Vagina (tissue), 2 donors: Measurements from ENCODE around the gene FAM186B. TPM values are rescaled to one million over a fixed set of nuclear protein-coding genes. Genes with fewer than 3 reads are reported as not detected.

Source experiments
- DNase-seq, 2 donors: peaks; one replicate each; pipeline ENCODE4 v3.0.0-alpha.2; 2017; ENCODE audit errors: extremely low spot score in 2 of 2
- H3K27ac ChIP-seq: fragments of 200-600 bp; sonication (generic); one replicate; pipeline ENCODE4 v1.5.1; 2019
- H3K27me3 ChIP-seq: fragments of 200-600 bp; sonication (generic); one replicate; pipeline ENCODE4 v1.5.1; 2019
- H3K36me3 ChIP-seq, 2 donors: fragments of 200-600 bp; sonication (generic); one replicate each; pipeline ENCODE4 v1.5.1; 2017 to 2019
- H3K4me1 ChIP-seq: fragments of 200-600 bp; sonication (generic); one replicate; pipeline ENCODE4 v1.5.1; 2019
- H3K4me3 ChIP-seq, 2 donors: fragments of 200-600 bp; sonication (generic); 1 replicate in 1 of 2; 2 replicates in 1 of 2; pipeline ENCODE4 v1.5.1; 2016 to 2019
- H3K9me3 ChIP-seq: fragments of 200-600 bp; sonication (generic); one replicate; pipeline ENCODE4 v1.5.1; 2019
- CTCF ChIP-seq, 3 experiments: fragments of 450-650 bp in 2 of 3; fragments of 200-600 bp in 1 of 3; sonication (generic) in 1 of 3; IDR thresholded peaks; one replicate each; pipeline ENCODE4 v1.5.1; 2017 to 2019; ENCODE audit warnings: antibody characterized with exemption in 3 of 3, mild to moderate bottlenecking in 2 of 3, moderate library complexity in 2 of 3
- POLR2A ChIP-seq, 2 donors: fragments of 450-650 bp; IDR thresholded peaks; one replicate each; pipeline ENCODE4 v1.6.1; 2017; ENCODE audit warnings: antibody characterized with exemption in 2 of 2, mild to moderate bottlenecking in 2 of 2, moderate library complexity in 2 of 2
- POLR2AphosphoS5 ChIP-seq, 2 donors: sonication (generic); formaldehyde crosslinking; IDR thresholded peaks; one replicate each; pipeline ENCODE4 v1.9.0; 2017; ENCODE audit warnings: antibody characterized with exemption in 2 of 2, mild to moderate bottlenecking in 2 of 2, low read depth in 1 of 2; ENCODE audit not compliant: insufficient read depth in 1 of 2
- intact Hi-C: fragments of 100-400 bp; cut with DNase I; formaldehyde crosslinking; loops from one replicate; pipeline ENCODE4 v1.15.1; 2023
- small RNA-seq: library from RNA; depleted of rRNA; stranded (forward); fragments of <200 nt; gene quantifications from one replicate; pipeline ENCODE3, GENCODE V24; 2016
- total RNA-seq: library from RNA; depleted of rRNA; stranded (reverse); fragments of >200 nt; gene quantifications from one replicate; pipeline ENCODE4 v1.2.3, GENCODE V29; 2016

Gene FAM186B
- total RNA-seq, 1 donor from 2014 or later, result not detected

- H3K36me3 ChIP-seq, result no peaks in the 10 kb centered on the region
- no peak overlapping the region for H3K27ac ChIP-seq
- TF ChIP-seq POLR2A (IDR thresholded peaks at IDR 0.05), result no peak
- TF ChIP-seq POLR2AphosphoS5 (IDR thresholded peaks at IDR 0.05; ENCODE audit: insufficient read depth in 1 of 2, low read depth in 1 of 2), result no peak
- no peak for TF ChIP-seq CTCF (IDR thresholded peaks at IDR 0.05)
- peaks cover 15% of the 10 kb centered on the region for H3K4me1 ChIP-seq
- DNase-seq, result no peak
- peak overlapping the region; percentile 48 to 57 for H3K4me3 ChIP-seq
- H3K9me3 ChIP-seq, result no peaks in the 10 kb centered on the region
- peaks cover 4% of the 10 kb centered on the region for H3K27me3 ChIP-seq
- intact Hi-C loops, result no loop called here
Observed at GRCh38 chr12:49539406-49540228, 65.8 kb downstream of the FAM186B start.

- Histone ChIP-seq H3K9me3 (no peaks in the 10 kb centered on the region), H3K4me1 (peaks cover 15% of the 10 kb centered on the region), H3K36me3 (no peaks in the 10 kb centered on the region), H3K27me3 (peaks cover 4% of the 10 kb centered on the region), H3K4me3 (peak within 1 kb of the TSS; percentile 48 to 57), H3K27ac (no peak within 1 kb of the TSS)
- no peak for TF ChIP-seq POLR2A (IDR thresholded peaks at IDR 0.05)
- intact Hi-C loops, result no loop called here
- no peak for DNase-seq
Observed at GRCh38 chr12:49538510-49539403, 66.7 kb downstream of the FAM186B start, which contains the start of gene KCNH3. KCNH3 (plus strand) TSS chr12:49539030; CDS start chr12:49539417, 387 bp downstream.

GRCh38 chr12:49537752-49538509 is 67.5 kb downstream of the FAM186B start:
- Histone ChIP-seq H3K9me3 (no peaks in the 10 kb centered on the region), H3K4me1 (peaks cover 15% of the 10 kb centered on the region), H3K27ac (no peak overlapping the region), H3K36me3 (no peaks in the 10 kb centered on the region), H3K4me3 (peak overlapping the region; percentile 48 to 57), H3K27me3 (peaks cover 4% of the 10 kb centered on the region)
- no peak for TF ChIP-seq POLR2AphosphoS5 (IDR thresholded peaks at IDR 0.05; ENCODE audit: insufficient read depth in 1 of 2, low read depth in 1 of 2)
- TF ChIP-seq CTCF (IDR thresholded peaks at IDR 0.05), result no peak
- TF ChIP-seq POLR2A (IDR thresholded peaks at IDR 0.05), result no peak
- intact Hi-C loops, result no loop called here
- DNase-seq, result no peak

Small RNA genes within 50 kb of the gene (small RNA-seq; reads per million reads assigned to genes)
- gene HIGD1AP9 (not detected), gene POLR2KP1 (not detected), gene RNU6-834P (not detected)

Other genes with a start within 250 kb of the FAM186B start
- 28.0 TPM for gene SPATS2, start 238.2 kb downstream of the FAM186B start, total RNA-seq
- not detected for gene KCNH3, start 66.6 kb downstream of the FAM186B start, total RNA-seq
- gene MCRS1, start 37.5 kb downstream of the FAM186B start, total RNA-seq, result 40.8 TPM
- 22.1 TPM for gene PRPF40B, start 17.9 kb upstream of the FAM186B start, total RNA-seq
- 11.0 TPM for gene FMNL3, start 101.8 kb upstream of the FAM186B start, total RNA-seq
- 240 TPM for gene TMBIM6, start 135.9 kb upstream of the FAM186B start, total RNA-seq
- 15.7 TPM for gene NCKAP5L, start 222.8 kb upstream of the FAM186B start, total RNA-seq
- 2.7 TPM for gene BCDIN3D, start 237.5 kb upstream of the FAM186B start, total RNA-seq